GM18505 (cell line): ENCODE data around the gene PRKN.

Experiments used
- ATAC-seq: cut with Tn5 transposase; IDR thresholded peaks from one replicate; pipeline ENCODE4 v1.9.1; 2021; ENCODE audit not compliant: unreplicated experiment
- POLR2A ChIP-seq: IDR thresholded peaks from 4 replicates; pipeline ENCODE4 v1.6.1; 2011; ENCODE audit warnings: borderline replicate concordance; ENCODE audit not compliant: insufficient read depth, insufficient read length; ENCODE audit errors: extremely low read depth

The PRKN gene

DNA sequence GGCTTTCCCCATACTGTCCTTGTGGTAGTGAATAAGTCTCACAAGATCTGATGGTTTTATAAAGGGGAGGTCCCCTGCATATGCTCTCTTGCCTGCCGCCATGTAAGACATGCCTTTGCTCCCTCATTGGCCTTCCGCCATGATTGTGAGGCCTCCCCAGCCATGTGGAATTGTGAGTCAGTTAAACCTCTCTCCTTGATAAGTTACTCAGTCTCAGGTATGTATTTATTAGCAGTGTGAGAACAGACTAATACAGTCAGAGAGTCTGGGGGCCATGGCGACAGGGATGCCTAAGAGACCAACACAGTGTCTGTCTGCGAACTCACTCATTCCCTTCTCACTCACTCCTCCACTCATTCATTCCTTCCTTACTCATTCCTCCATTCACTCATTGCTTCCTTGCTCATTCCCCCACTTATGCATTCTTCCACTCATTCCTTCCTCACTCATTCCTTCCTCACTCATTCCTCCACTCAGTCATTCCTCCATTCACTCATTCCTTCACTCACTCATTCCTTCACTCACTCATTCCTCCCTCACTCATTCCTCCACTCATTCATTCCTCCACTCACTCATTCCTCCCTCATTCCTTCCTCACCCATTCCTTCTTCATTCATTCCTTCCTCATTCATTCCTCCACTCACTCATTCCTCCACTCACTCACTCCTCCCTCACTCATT lies 1316.2 kb downstream of the PRKN start:
- no peak for TF ChIP-seq POLR2A
- no peak for ATAC-seq

DNA sequence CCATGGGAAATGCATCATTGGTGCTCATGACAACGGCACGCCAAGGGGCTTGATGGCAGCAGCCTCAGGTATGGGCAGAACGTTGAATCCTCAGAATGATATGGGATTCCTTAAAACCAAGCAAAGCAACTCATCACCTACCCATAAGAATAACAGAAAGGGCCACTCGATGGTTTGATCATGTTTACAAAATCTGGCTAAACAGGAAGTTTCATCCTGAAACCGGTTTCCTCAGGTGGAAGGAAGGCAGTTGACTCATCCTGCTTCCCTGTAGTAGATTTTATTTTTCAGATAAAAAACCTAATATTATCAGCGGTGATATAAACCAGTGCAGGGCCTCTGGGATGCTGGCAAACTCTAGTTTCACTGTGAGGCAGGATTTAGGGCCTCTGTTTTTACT lies 1316.8 kb downstream of the PRKN start:
- no peak for TF ChIP-seq POLR2A

DNA sequence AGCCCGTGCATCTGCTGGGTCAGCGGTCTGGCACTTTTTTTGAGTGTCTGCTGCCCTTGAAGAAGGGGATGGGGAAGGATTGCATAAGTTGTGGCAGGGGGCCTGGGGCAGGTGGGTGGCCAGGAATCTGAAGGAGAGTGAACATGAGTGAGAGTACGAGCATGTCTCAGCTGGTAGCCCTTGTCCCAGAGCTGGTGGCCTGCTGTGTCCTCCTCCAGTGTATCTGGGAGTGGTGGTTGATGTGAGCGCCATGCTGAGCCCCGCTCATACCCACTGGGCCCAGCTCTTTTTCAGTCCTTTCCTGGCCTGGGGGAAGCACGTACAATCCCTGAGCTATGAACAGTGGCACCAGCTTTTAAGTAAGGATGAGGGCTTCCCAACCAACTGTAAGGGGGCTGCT lies 1317.5 kb downstream of the PRKN start:
- ATAC-seq: no peak
- no peak for TF ChIP-seq POLR2A

More for the DNA sequence above, 1316.8 kb downstream of the PRKN start:
- ATAC-seq: no peak

DNA sequence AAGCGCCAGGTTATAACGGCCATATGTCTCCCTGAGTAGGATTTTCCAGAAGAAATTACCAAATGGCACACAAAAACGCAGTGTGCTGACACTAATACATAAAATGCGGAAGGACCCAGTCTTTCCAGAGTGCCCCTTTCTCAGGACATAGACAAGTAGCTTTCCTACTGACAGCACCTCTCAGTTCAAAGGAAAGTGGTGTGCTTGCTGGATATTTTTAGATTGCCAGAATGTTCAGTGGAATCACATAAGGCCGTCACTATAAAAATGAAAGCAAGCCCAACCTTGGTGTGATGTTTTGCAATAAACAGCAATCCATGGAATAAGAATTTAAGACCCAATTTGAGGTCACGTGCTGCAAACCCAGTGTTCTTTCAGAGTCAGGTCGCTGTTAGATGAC lies 1318.2 kb downstream of the PRKN start:
- no peak for TF ChIP-seq POLR2A
- ATAC-seq: no peak

DNA sequence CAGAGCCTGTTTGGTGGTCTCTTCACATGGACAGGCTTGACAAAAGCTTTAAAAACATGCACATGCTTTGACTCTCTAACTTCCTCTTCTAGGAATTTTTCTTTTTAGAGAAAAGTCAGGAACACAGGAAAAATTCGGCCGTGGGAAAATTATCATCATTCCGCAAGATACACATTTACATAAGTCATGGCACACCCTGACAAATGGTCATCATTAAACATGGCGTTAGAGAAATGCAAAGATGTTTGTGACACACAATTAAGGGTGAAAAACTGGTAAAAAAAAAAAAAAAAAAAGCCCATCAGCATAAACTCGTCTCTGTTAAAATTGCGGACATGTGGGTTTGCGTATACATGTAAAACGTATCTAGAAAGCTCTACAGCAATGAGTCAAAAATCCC lies 1319.5 kb downstream of the PRKN start:
- no peak for ATAC-seq
- TF ChIP-seq POLR2A: no peak

DNA sequence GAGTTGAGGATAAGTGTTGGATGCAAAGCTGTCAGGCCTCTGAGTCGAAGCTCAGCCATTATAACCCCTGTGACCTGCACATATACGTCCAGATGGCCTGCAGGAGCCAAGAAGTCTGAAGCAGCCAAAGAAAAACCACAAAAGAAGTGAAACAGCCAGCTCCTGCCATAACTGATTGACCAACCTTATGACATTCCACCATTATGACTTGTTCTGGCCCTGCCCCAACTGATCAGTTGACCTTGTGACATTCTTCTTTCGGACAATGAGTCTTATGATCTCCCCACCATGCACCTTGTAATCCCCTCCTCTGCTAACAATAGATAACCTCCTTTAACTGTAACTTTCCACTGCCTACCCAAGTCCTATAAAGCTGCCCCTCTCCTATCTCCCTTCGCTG lies 1320.0 kb downstream of the PRKN start:
- no peak for TF ChIP-seq POLR2A
- ATAC-seq: no peak

DNA sequence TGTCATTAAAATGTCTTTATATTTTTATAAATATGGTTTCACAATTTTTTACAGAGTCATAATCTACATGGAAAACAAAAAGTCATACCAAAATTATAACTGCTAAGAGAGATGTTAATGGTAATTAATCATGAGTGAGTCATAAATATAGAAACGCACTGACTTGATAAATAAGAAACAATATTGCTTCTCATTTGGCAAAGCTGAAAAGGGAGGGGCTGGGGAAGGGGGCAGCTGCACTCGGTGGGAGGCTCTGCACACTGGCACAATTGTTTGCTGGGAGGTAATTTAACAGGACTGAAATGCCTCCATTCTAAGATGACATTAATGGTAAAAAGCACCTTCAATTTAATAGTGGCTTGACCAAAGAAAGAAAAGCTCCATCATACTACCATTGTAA lies 1320.5 kb downstream of the PRKN start:
- TF ChIP-seq POLR2A: no peak

DNA sequence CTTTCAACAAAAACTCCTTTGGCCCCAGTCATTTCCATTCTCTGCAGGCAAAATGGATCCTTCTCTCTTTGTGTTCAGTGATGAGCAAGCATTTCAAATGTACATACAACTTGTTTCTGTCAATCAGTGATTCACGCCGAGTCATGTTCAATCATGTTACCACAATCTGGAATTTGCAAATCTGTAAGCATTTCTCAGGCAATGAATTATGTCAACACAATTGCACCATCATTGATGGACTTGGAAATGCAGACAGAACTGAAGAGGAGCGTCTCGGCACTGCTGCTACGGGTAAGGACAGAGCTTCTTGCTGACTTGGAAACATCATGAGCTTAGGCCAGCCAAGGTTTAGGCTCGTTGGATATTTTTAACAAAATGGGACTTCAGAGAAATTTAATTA lies 1320.9 kb downstream of the PRKN start:
- no peak for ATAC-seq

More for the DNA sequence above, 1320.5 kb downstream of the PRKN start:
- no peak for ATAC-seq

DNA sequence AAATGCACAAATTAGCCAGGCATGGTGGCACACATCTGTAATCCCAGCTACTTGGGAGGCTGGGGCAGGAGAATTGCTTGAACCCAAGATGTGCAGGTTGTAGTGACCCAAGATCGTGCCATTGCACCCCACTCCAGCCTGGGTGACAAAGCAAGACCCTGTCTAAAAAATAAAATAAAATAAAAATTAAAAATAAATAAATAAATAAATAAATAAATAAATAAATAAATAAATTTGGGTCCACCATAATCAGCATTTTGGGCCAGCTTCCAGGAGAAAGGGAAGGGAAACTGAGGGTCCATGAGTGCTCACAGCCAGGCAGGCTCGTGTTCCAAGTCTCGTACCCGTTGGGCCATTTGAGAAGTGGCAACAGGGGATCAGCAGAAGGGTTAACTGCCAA lies 1322.1 kb downstream of the PRKN start:
- no peak for TF ChIP-seq POLR2A
- no peak for ATAC-seq

More for the DNA sequence above, 1320.9 kb downstream of the PRKN start:
- no peak for TF ChIP-seq POLR2A

DNA sequence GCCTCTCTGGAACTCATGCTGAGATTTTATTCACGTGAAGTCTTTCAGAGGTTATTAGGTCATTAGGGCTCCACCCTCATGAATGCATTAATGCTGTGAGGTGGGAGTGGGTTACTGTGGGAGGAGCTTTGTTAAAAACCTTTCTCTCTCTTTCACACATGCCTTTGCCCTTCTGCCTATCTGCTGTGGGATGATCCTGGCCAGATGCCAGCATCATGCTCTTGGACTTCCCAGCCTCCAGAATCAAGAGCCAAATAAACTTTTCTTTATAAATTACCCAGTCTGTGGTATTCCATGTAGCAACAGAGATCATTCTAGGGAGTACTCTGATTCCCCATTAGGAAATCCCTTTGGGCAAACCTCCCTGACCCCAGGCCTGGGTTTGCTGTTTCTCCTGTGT lies 1323.8 kb downstream of the PRKN start:
- no peak for TF ChIP-seq POLR2A
- no peak for ATAC-seq

DNA sequence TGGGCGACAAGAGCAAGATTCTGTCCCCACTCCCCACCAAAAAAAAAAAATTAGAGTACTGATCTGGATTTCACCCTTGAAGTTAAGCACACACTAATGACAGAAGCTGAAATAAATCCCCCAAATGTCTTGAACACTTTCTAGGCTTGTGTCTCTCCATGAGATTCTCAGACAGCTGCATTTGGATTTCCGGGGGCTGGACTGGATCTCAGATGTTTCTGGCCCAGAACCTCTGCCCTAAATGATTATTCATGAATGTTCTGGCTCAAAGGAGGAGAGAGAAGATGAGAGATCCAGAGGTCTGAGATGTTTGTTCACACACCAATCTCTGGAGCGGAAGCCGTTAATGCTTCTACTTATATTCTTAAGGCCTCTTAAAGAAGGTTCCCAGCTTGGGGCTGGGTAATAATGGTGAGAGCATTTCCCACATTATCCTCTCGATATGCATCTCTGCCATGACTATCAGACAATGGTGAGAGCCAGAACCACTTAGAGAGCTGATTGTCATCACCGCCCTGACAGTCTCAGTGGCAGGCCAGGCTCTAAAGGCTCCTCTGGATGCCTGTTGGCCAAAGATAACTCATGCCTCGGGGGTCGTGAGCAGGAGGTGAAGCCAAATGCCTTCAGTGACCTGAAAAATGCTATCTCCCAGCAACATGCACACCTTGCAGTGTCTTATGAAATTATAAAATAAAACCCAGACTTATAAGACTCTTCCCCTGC lies 1325.8 kb downstream of the PRKN start:
- no peak for TF ChIP-seq POLR2A
- ATAC-seq: no peak

DNA sequence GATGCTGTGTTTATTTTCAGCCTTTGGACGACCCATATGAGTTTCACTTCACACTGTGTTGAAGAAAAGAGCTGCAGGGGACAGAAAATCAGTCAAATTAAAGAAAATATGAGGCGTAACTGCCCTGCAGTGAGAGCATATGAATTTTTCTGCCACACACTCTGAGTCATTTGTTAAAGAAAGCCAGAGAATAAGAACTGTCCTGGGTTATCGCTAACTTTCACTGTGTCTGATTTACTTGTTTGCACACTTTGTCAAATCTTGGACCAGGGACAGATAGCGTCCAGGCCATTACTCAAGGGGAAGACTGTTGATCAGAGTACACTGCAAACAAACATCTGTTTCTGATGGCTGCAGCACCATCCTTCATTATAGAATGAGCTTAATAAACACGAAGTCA lies 1326.9 kb downstream of the PRKN start:
- no peak for ATAC-seq
- no peak for TF ChIP-seq POLR2A

DNA sequence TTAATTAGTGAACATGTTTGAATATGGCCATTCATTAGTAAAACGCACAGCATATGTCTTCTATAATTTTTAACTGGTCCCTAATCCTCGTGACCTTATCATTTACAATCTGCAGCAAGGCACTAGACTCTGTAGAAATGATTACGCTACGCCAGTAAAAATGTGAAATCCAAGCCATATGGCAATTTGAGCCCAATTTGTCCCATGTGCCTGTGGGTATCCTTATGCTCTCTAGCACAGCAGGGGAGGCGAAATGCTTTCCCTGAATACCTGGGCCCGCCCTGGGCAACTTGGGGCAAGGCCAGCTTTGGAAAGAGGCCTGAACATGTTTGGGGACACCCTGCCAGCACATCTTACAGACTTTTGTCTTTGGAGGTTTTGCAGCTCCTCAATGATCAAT lies 1331.0 kb downstream of the PRKN start:
- no peak for TF ChIP-seq POLR2A
- ATAC-seq: no peak

DNA sequence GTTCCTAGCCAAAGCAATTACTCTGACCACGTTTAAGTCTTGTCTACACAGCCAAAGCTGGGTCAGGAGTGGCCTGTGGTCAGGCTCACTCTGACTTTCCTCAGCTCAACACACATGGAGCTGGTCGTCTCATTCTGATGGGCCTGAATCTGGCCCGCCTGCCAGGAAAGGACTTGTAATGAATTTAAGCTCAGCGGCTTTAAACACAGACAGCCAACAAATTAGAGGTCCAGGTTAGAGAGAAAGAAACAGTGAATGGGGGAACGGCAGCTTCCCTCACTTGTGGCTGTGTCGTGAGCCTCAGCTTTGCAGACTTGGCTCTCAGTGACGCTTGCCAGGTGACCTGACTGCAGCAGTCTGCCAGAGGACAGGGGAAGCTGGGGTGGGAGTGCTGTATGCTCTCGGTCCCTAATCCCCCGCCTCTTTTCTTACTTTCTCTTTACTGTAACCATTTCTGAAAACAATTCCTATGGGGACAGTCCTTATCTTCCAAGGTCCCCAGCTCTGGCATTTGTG lies 1331.8 kb downstream of the PRKN start:
- TF ChIP-seq POLR2A: no peak
- ATAC-seq: no peak
